BLaER1 treated with 17β-estradiol and CSF1 and Interleukin-3, amounts not matched to agents 10 nM and 100 nM (cell line): Measurements from ENCODE around the gene LRRC19.

Source experiments
- H3K27ac ChIP-seq, 11 experiments: shearing (Covaris generic); formaldehyde crosslinking; 2 replicates each; pipeline ENCODE4 v1.8.1; 2022
- H3K27me3 ChIP-seq, 11 experiments: shearing (Covaris generic); formaldehyde crosslinking; 2 replicates each; pipeline ENCODE4 v1.8.1; 2022
- H3K36me3 ChIP-seq, 11 experiments: shearing (Covaris generic); formaldehyde crosslinking; 2 replicates each; pipeline ENCODE4 v1.8.1; 2022
- H3K4me1 ChIP-seq, 10 experiments: shearing (Covaris generic); formaldehyde crosslinking; 2 replicates each; pipeline ENCODE4 v1.8.1; 2022
- H3K4me2 ChIP-seq, 11 experiments: shearing (Covaris generic); formaldehyde crosslinking; 2 replicates each; pipeline ENCODE4 v1.8.1; 2022
- H3K4me3 ChIP-seq, 10 experiments: shearing (Covaris generic); formaldehyde crosslinking; 2 replicates each; pipeline ENCODE4 v1.8.1; 2022
- H3K9ac ChIP-seq, 11 experiments: shearing (Covaris generic); formaldehyde crosslinking; 2 replicates each; pipeline ENCODE4 v1.8.1; 2022
- H3K9me3 ChIP-seq, 11 experiments: shearing (Covaris generic); formaldehyde crosslinking; replicated peaks in 1 of 11; 2 replicates each; pipeline ENCODE4 v1.8.1; 2022
- H4K20me1 ChIP-seq, 11 experiments: shearing (Covaris generic); formaldehyde crosslinking; 2 replicates each; pipeline ENCODE4 v1.8.1; 2022
- Cebpa-rat ChIP-seq, 11 experiments: shearing (Covaris generic); IDR thresholded peaks; 2 replicates each; pipeline ENCODE4 v1.8.1; 2022

LRRC19 gene

GRCh38 chr9:27005491-27005890 lies at the start of gene LRRC19:
LRRC19 (minus strand) TSS chr9:27005672; CDS start chr9:26999694, 5,978 bp downstream.
- no peak within 1 kb of the TSS for H3K9ac ChIP-seq
- H3K4me2 ChIP-seq = no peak within 1 kb of the TSS
- no peak for TF ChIP-seq Cebpa-rat (IDR thresholded peaks at IDR 0.05)
- H3K27me3 ChIP-seq = no peaks in the 10 kb centered on the region
- no peaks in the 10 kb centered on the region for H3K36me3 ChIP-seq
- H3K4me3 ChIP-seq = no peak within 1 kb of the TSS
- H3K4me1 ChIP-seq = no peaks in the 10 kb centered on the region
- peaks cover 0 to 7% (median 0%) of the 10 kb centered on the region in 11 experiments; a peak in 1 of 22 replicates for H3K9me3 ChIP-seq
- H4K20me1 ChIP-seq = no peaks in the 10 kb centered on the region
- no peak within 1 kb of the TSS for H3K27ac ChIP-seq

GRCh38 chr9:27054841-27055240 lies 49.4 kb upstream of the LRRC19 start:
- no peaks in the 10 kb centered on the region for H3K27me3 ChIP-seq
- H3K36me3 ChIP-seq = no peaks in the 10 kb centered on the region
- H3K9me3 ChIP-seq = no peaks in the 10 kb centered on the region
- H3K4me1 ChIP-seq = peaks cover 0 to 7% (median 0%) of the 10 kb centered on the region in 10 experiments; a peak in 1 of 20 replicates
- no peak overlapping the region for H3K4me2 ChIP-seq
- H3K27ac ChIP-seq = no peak overlapping the region
- no peak overlapping the region for H3K9ac ChIP-seq
- TF ChIP-seq Cebpa-rat (IDR thresholded peaks at IDR 0.05) = no peak
- H3K4me3 ChIP-seq = no peak overlapping the region
- no peaks in the 10 kb centered on the region for H4K20me1 ChIP-seq

GRCh38 chr9:27054125-27054524 lies 48.7 kb upstream of the LRRC19 start:
- Histone ChIP-seq H3K4me3 (no peak overlapping the region), H3K27me3 (no peaks in the 10 kb centered on the region), H3K27ac (no peak overlapping the region), H3K4me1 (peaks cover 0 to 7% (median 0%) of the 10 kb centered on the region in 10 experiments; a peak in 1 of 20 replicates), H4K20me1 (no peaks in the 10 kb centered on the region), H3K4me2 (no peak overlapping the region), H3K9me3 (no peaks in the 10 kb centered on the region), H3K36me3 (no peaks in the 10 kb centered on the region), H3K9ac (no peak overlapping the region)
- no peak for TF ChIP-seq Cebpa-rat (IDR thresholded peaks at IDR 0.05)

- H4K20me1 ChIP-seq = no peaks in the 10 kb centered on the region
- H3K9ac ChIP-seq = no peak overlapping the region
- H3K4me3 ChIP-seq = no peak overlapping the region
- no peak overlapping the region for H3K27ac ChIP-seq
- no peaks in the 10 kb centered on the region for H3K27me3 ChIP-seq
- no peaks in the 10 kb centered on the region for H3K36me3 ChIP-seq
- no peaks in the 10 kb centered on the region for H3K9me3 ChIP-seq
- TF ChIP-seq Cebpa-rat (IDR thresholded peaks at IDR 0.05) = no peak
- H3K4me2 ChIP-seq = peak overlapping the region in 2 of 11 experiments; percentile 0 to 14; a peak in 1 of 22 replicates
- peaks cover 0 to 7% (median 0%) of the 10 kb centered on the region in 10 experiments; a peak in 1 of 20 replicates for H3K4me1 ChIP-seq
Measured at GRCh38 chr9:27053369-27054022, 48.0 kb upstream of the LRRC19 start.

GRCh38 chr9:27047136-27047535 lies 41.7 kb upstream of the LRRC19 start:
- H3K9ac ChIP-seq = no peak overlapping the region
- no peaks in the 10 kb centered on the region for H3K36me3 ChIP-seq
- H3K4me2 ChIP-seq = peak overlapping the region in 2 of 11 experiments; percentile 53 to 64; a peak in 4 of 22 replicates
- no peaks in the 10 kb centered on the region for H3K27me3 ChIP-seq
- peaks cover 0 to 10% (median 0%) of the 10 kb centered on the region in 10 experiments; a peak in 4 of 20 replicates for H3K4me1 ChIP-seq
- H3K9me3 ChIP-seq = no peaks in the 10 kb centered on the region
- TF ChIP-seq Cebpa-rat (IDR thresholded peaks at IDR 0.05) = no peak
- H4K20me1 ChIP-seq = no peaks in the 10 kb centered on the region
- H3K27ac ChIP-seq = no peak overlapping the region
- H3K4me3 ChIP-seq = no peak overlapping the region

GRCh38 chr9:27043176-27043575 lies 37.7 kb upstream of the LRRC19 start:
- no peak for TF ChIP-seq Cebpa-rat (IDR thresholded peaks at IDR 0.05)
- H3K9me3 ChIP-seq = no peaks in the 10 kb centered on the region
- H3K4me1 ChIP-seq = peaks cover 0 to 10% (median 0%) of the 10 kb centered on the region in 10 experiments; a peak in 4 of 20 replicates
- H4K20me1 ChIP-seq = no peaks in the 10 kb centered on the region
- H3K4me3 ChIP-seq = no peak overlapping the region
- no peak overlapping the region for H3K4me2 ChIP-seq
- H3K9ac ChIP-seq = no peak overlapping the region
- no peaks in the 10 kb centered on the region for H3K36me3 ChIP-seq
- H3K27ac ChIP-seq = no peak overlapping the region
- no peaks in the 10 kb centered on the region for H3K27me3 ChIP-seq

GRCh38 chr9:27042476-27042875 lies 37.0 kb upstream of the LRRC19 start:
- H3K27ac ChIP-seq = no peak overlapping the region
- H3K36me3 ChIP-seq = no peaks in the 10 kb centered on the region
- no peaks in the 10 kb centered on the region for H3K9me3 ChIP-seq
- no peak overlapping the region for H3K4me2 ChIP-seq
- H4K20me1 ChIP-seq = no peaks in the 10 kb centered on the region
- H3K9ac ChIP-seq = no peak overlapping the region
- H3K4me1 ChIP-seq = peaks cover 0 to 9% (median 0%) of the 10 kb centered on the region in 10 experiments; a peak in 4 of 20 replicates
- no peak for TF ChIP-seq Cebpa-rat (IDR thresholded peaks at IDR 0.05)
- no peak overlapping the region for H3K4me3 ChIP-seq
- no peaks in the 10 kb centered on the region for H3K27me3 ChIP-seq

GRCh38 chr9:27041746-27042145 lies 36.3 kb upstream of the LRRC19 start:
- Histone ChIP-seq H3K4me1 (peaks cover 0 to 2% (median 0%) of the 10 kb centered on the region in 10 experiments; a peak in 4 of 20 replicates), H3K27me3 (no peaks in the 10 kb centered on the region), H3K36me3 (no peaks in the 10 kb centered on the region), H3K4me3 (no peak overlapping the region), H3K27ac (no peak overlapping the region), H3K4me2 (no peak overlapping the region), H3K9me3 (no peaks in the 10 kb centered on the region), H4K20me1 (no peaks in the 10 kb centered on the region), H3K9ac (no peak overlapping the region)
- TF ChIP-seq Cebpa-rat (IDR thresholded peaks at IDR 0.05) = no peak

- Histone ChIP-seq H3K4me2 (no peak overlapping the region), H3K36me3 (no peaks in the 10 kb centered on the region), H3K4me3 (no peak overlapping the region), H3K9me3 (no peaks in the 10 kb centered on the region), H3K27ac (no peak overlapping the region), H4K20me1 (no peaks in the 10 kb centered on the region), H3K9ac (no peak overlapping the region), H3K27me3 (no peaks in the 10 kb centered on the region), H3K4me1 (no peaks in the 10 kb centered on the region)
- no peak for TF ChIP-seq Cebpa-rat (IDR thresholded peaks at IDR 0.05)
Measured at GRCh38 chr9:27037499-27037898, 32.0 kb upstream of the LRRC19 start.
